Trophoblast cell (in vitro differentiated cells and primary cell): ENCODE measurements around the gene CCDC12.

ENCODE experiments used
- DNase-seq, 2 donors: peaks; one replicate each; pipeline ENCODE4 v3.0.0-alpha.2; 2016
- H2AFZ ChIP-seq: 2 replicates; pipeline ENCODE4 v1.6.1; 2013; ENCODE audit warnings: low read length, moderate library complexity, mild to moderate bottlenecking; ENCODE audit not compliant: insufficient read depth, poor library complexity
- H2AK5ac ChIP-seq: 2 replicates; pipeline ENCODE4 v1.6.1; 2013; ENCODE audit warnings: mild to moderate bottlenecking, low read length
- H2BK120ac ChIP-seq: 2 replicates; pipeline ENCODE4 v1.6.1; 2013; ENCODE audit warnings: low read length, mild to moderate bottlenecking, moderate library complexity; ENCODE audit not compliant: insufficient read depth, poor library complexity
- H2BK12ac ChIP-seq: 2 replicates; pipeline ENCODE4 v1.6.1; 2013; ENCODE audit warnings: mild to moderate bottlenecking, low read length, moderate library complexity
- H2BK5ac ChIP-seq: 2 replicates; pipeline ENCODE4 v1.6.1; 2013; ENCODE audit warnings: low read length, low read depth, moderate library complexity, mild to moderate bottlenecking; ENCODE audit not compliant: poor library complexity
- H3K14ac ChIP-seq: 2 replicates; pipeline ENCODE4 v1.6.1; 2013; ENCODE audit warnings: mild to moderate bottlenecking, low read length
- H3K18ac ChIP-seq: 2 replicates; pipeline ENCODE4 v1.6.1; 2013; ENCODE audit warnings: mild to moderate bottlenecking, low read length
- H3K23ac ChIP-seq: 2 replicates; pipeline ENCODE4 v1.6.1; 2013; ENCODE audit warnings: low read length
- H3K27ac ChIP-seq: 2 replicates; pipeline ENCODE4 v1.5.1; 2013; ENCODE audit warnings: low read depth, mild to moderate bottlenecking, inconsistent platforms, low read length, moderate library complexity
- H3K27me3 ChIP-seq: 2 replicates; pipeline ENCODE4 v1.6.1; 2013; ENCODE audit warnings: inconsistent platforms, mild to moderate bottlenecking, low read length, moderate library complexity; ENCODE audit not compliant: insufficient read depth
- H3K36me3 ChIP-seq, 2 experiments: 1 replicate in 1 of 2; 2 replicates in 1 of 2; pipeline ENCODE4 v1.6.1; 2013; ENCODE audit warnings: low read length in 2 of 2, mild to moderate bottlenecking in 2 of 2, moderate library complexity in 1 of 2; ENCODE audit not compliant: insufficient read depth in 2 of 2, control insufficient read depth in 1 of 2
- H3K4ac ChIP-seq: 2 replicates; pipeline ENCODE4 v1.6.1; 2013; ENCODE audit warnings: low read depth, mild to moderate bottlenecking, low read length, moderate library complexity
- H3K4me1 ChIP-seq, 2 experiments: 1 replicate in 1 of 2; 2 replicates in 1 of 2; pipeline ENCODE4 v1.6.1; 2013; ENCODE audit warnings: low read length in 2 of 2, mild to moderate bottlenecking in 2 of 2, moderate library complexity in 1 of 2; ENCODE audit not compliant: insufficient read depth in 2 of 2, control insufficient read depth in 1 of 2
- H3K4me2 ChIP-seq: 2 replicates; pipeline ENCODE4 v1.6.1; 2013; ENCODE audit warnings: inconsistent platforms, mild to moderate bottlenecking, low read length, moderate library complexity
- H3K4me3 ChIP-seq: 2 replicates; pipeline ENCODE4 v1.5.1; 2013; ENCODE audit warnings: mild to moderate bottlenecking, low read depth, low read length, inconsistent platforms
- H3K79me1 ChIP-seq: one replicate; pipeline ENCODE4 v1.6.1; 2013; ENCODE audit warnings: low read length
- H3K79me2 ChIP-seq: 2 replicates; pipeline ENCODE4 v1.6.1; 2013; ENCODE audit warnings: low read length, mild to moderate bottlenecking; ENCODE audit not compliant: control insufficient read depth, insufficient read depth, poor library complexity
- H3K9ac ChIP-seq: 2 replicates; pipeline ENCODE4 v1.6.1; 2013; ENCODE audit warnings: mild to moderate bottlenecking, low read length
- H3K9me3 ChIP-seq: 2 replicates; pipeline ENCODE4 v1.6.1; 2013; ENCODE audit warnings: low read depth, mild to moderate bottlenecking, control low read depth, inconsistent platforms, low read length; ENCODE audit not compliant: insufficient read depth
- H4K12ac ChIP-seq: 2 replicates; pipeline ENCODE4 v1.6.1; 2013; ENCODE audit warnings: low read depth, mild to moderate bottlenecking, low read length, moderate library complexity
- H4K8ac ChIP-seq: 2 replicates; pipeline ENCODE4 v1.6.1; 2013; ENCODE audit warnings: low read depth, mild to moderate bottlenecking, low read length, moderate library complexity
- H4K91ac ChIP-seq: one replicate; pipeline ENCODE4 v1.6.1; 2013; ENCODE audit warnings: low read depth, mild to moderate bottlenecking, low read length, moderate library complexity
- WGBS: extraction: QIAGEN DNeasy Blood & Tissue Kit; methylation state at CpG from one replicate; pipeline ENCODE4 v1.1.7; 2013; ENCODE audit warnings: missing lambda C conversion rate; ENCODE audit not compliant: insufficient read length, insufficient coverage; ENCODE audit errors: extremely low coverage; 5-methylcytosine and 5-hydroxymethylcytosine counted together

CCDC12 gene

DNA sequence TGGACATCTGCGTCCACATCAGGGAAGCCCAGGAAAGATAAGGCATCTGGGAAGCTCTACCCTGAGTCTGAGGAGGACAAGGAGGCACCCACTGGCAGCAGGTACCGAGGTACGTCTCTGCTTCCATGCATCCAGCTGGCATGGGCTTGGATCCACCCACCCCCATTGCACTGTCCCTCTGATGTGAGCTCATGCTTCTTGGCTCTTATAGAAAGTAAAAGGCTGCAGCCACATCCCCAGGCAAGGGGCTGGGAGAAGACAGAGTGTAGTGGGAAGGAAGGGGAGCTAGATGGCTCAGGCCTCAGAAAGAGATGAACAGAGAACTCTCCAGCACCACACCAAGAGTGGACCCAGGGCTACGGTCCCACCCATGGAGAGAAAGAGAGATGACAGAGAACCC, 80.8 kb downstream of the CCDC12 start:
- DNase-seq, result no peak
- no CpG with 5 or more reads among the region's 4 CpGs for WGBS
- Histone ChIP-seq H2AFZ (no peak overlapping the region), H3K79me1 (no peaks in the 10 kb centered on the region), H3K9ac (no peak overlapping the region), H4K8ac (no peak overlapping the region), H3K4me3 (no peak overlapping the region), H3K9me3 (peaks cover 2% of the 10 kb centered on the region), H3K36me3 (no peaks in the 10 kb centered on the region), H3K27ac (no peak overlapping the region), H3K18ac (no peak overlapping the region), H2BK12ac (no peak overlapping the region), H3K4me2 (no peak overlapping the region), H4K12ac (no peak overlapping the region), H2BK5ac (no peak overlapping the region), H3K4me1 (peaks cover 5 to 8% of the 10 kb centered on the region in 2 experiments), H4K91ac (no peak overlapping the region), H2BK120ac (no peak overlapping the region), H3K23ac (no peak overlapping the region), H3K79me2 (peaks cover 2% of the 10 kb centered on the region), H3K27me3 (peaks cover 11% of the 10 kb centered on the region), H3K14ac (no peak overlapping the region), H2AK5ac (no peak overlapping the region), H3K4ac (no peak overlapping the region)

GRCh38 chr3:46895204-46895660, 81.3 kb downstream of the CCDC12 start:
- no peak overlapping the region for H2BK12ac ChIP-seq
- H3K23ac ChIP-seq, result no peak overlapping the region
- H3K27ac ChIP-seq, result no peak overlapping the region
- H4K12ac ChIP-seq, result no peak overlapping the region
- H3K4me1 ChIP-seq, result peaks cover 5 to 8% of the 10 kb centered on the region in 2 experiments
- H3K79me1 ChIP-seq, result no peaks in the 10 kb centered on the region
- H3K4ac ChIP-seq, result no peak overlapping the region
- H3K27me3 ChIP-seq, result peaks cover 11% of the 10 kb centered on the region
- peaks cover 2% of the 10 kb centered on the region for H3K79me2 ChIP-seq
- no CpG with 5 or more reads among the region's 5 CpGs for WGBS
- H3K14ac ChIP-seq, result no peak overlapping the region
- H3K9me3 ChIP-seq, result peaks cover 2% of the 10 kb centered on the region
- H3K18ac ChIP-seq, result no peak overlapping the region
- no peak overlapping the region for H3K9ac ChIP-seq
- H3K36me3 ChIP-seq, result no peaks in the 10 kb centered on the region
- no peak overlapping the region for H2BK5ac ChIP-seq
- H4K91ac ChIP-seq, result no peak overlapping the region
- no peak overlapping the region for H3K4me2 ChIP-seq
- H2BK120ac ChIP-seq, result no peak overlapping the region
- no peak overlapping the region for H4K8ac ChIP-seq
- no peak overlapping the region for H2AK5ac ChIP-seq
- DNase-seq, result peak; percentile 52 to 81
- H3K4me3 ChIP-seq, result no peak overlapping the region
- no peak overlapping the region for H2AFZ ChIP-seq

DNA sequence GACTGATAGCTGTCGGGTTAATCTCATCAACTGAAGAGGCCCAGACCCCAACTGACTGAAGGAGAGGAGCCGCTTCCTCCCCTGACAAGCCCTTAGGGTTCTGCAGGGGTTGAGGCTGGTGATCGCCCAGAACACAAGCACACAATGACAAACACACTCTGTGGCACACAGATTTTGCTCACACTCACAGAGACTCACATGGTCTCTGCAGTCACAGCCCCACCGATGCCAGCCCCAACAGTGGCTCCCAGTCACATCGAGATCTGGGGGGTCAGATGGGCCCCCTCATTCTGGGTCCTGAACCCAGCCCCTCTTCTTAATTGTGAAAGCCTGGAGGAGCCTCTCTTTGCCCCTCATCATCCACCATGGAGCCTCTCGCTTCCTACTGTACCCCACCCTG, 82.3 kb downstream of the CCDC12 start:
- Histone ChIP-seq H3K36me3 (no peaks in the 10 kb centered on the region), H2BK12ac (no peak overlapping the region), H2BK5ac (no peak overlapping the region), H3K79me2 (peaks cover 2% of the 10 kb centered on the region), H4K12ac (no peak overlapping the region), H3K79me1 (no peaks in the 10 kb centered on the region), H3K4me1 (peaks cover 5 to 8% of the 10 kb centered on the region in 2 experiments), H2AK5ac (no peak overlapping the region), H3K9me3 (peaks cover 4% of the 10 kb centered on the region), H3K4me2 (no peak overlapping the region), H3K4me3 (no peak overlapping the region), H3K14ac (no peak overlapping the region), H3K4ac (no peak overlapping the region), H4K91ac (no peak overlapping the region), H3K18ac (no peak overlapping the region), H3K9ac (no peak overlapping the region), H2BK120ac (no peak overlapping the region), H3K23ac (no peak overlapping the region), H3K27me3 (peaks cover 11% of the 10 kb centered on the region), H4K8ac (no peak overlapping the region), H2AFZ (no peak overlapping the region), H3K27ac (no peak overlapping the region)
- DNase-seq, result no peak
- WGBS, result no CpG with 5 or more reads among the region's 6 CpGs

DNA sequence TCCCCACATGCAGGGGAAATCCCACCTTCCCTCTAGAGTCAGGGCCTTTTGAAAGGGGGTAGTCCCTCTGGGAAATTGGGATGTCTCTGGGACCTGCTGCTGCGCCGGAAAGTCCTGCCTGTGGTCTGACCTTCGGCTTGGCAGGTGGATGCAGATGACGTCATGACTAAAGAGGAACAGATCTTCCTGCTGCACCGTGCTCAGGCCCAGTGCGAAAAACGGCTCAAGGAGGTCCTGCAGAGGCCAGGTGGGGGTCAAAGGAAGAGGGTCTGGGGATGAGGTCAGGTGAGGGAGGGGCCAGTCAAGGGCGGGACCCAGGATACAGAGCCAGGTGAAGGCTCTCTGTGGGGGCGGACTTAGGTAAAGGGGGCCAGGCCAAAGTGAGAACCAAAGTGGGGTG, 82.8 kb downstream of the CCDC12 start:
- Histone ChIP-seq H2AK5ac (no peak overlapping the region), H3K79me2 (peaks cover 2% of the 10 kb centered on the region), H2BK12ac (no peak overlapping the region), H3K4me2 (no peak overlapping the region), H3K23ac (no peak overlapping the region), H4K8ac (no peak overlapping the region), H3K27ac (no peak overlapping the region), H3K4me1 (peaks cover 5 to 8% of the 10 kb centered on the region in 2 experiments), H3K14ac (no peak overlapping the region), H4K91ac (no peak overlapping the region), H3K79me1 (no peaks in the 10 kb centered on the region), H3K36me3 (no peaks in the 10 kb centered on the region), H3K27me3 (peaks cover 11% of the 10 kb centered on the region), H3K9me3 (peaks cover 4% of the 10 kb centered on the region), H3K18ac (no peak overlapping the region), H2BK120ac (no peak overlapping the region), H3K4me3 (no peak overlapping the region), H2BK5ac (no peak overlapping the region), H3K9ac (no peak overlapping the region), H3K4ac (no peak overlapping the region), H2AFZ (no peak overlapping the region), H4K12ac (no peak overlapping the region)
- no peak for DNase-seq
- no CpG with 5 or more reads among the region's 9 CpGs for WGBS
